Lung (tissue), 12 donors: ENCODE data around the gene SLC8A1. TPM values are rescaled to one million over a fixed set of nuclear protein-coding genes. Genes with fewer than 3 reads are reported as not detected.

Experiments used
- ATAC-seq: fragments of 200-7000 bp; cut with Tn5 transposase; one replicate; pipeline ENCODE4 v1.9.1; 2020; ENCODE audit warnings: moderate number of reproducible peaks; ENCODE audit not compliant: insufficient read depth, low FRiP score
- DNase-seq, 3 donors: peaks; one replicate each; pipeline ENCODE4 v3.0.0-alpha.2; 2013 to 2017
- H3K27ac ChIP-seq, 2 donors: one replicate each; pipeline ENCODE4 v1.5.1; 2013; ENCODE audit warnings: mild to moderate bottlenecking in 2 of 2, moderate library complexity in 2 of 2, control low read depth in 1 of 2, inconsistent platforms in 1 of 2, low read depth in 1 of 2, low read length in 1 of 2
- H3K27me3 ChIP-seq, 3 donors: one replicate each; pipeline ENCODE4 v1.5.1; 2013; ENCODE audit warnings: low read length in 2 of 3; ENCODE audit not compliant: control insufficient read depth in 3 of 3, insufficient read depth in 3 of 3
- H3K36me3 ChIP-seq, 4 donors: one replicate each; pipeline ENCODE4 v1.5.1; 2013; ENCODE audit warnings: low read length in 4 of 4, mild to moderate bottlenecking in 1 of 4, moderate library complexity in 1 of 4; ENCODE audit not compliant: control insufficient read depth in 4 of 4, insufficient read depth in 4 of 4
- H3K4me1 ChIP-seq, 5 donors: one replicate each; pipeline ENCODE4 v1.5.1; 2013; ENCODE audit warnings: low read length in 5 of 5, mild to moderate bottlenecking in 2 of 5, moderate library complexity in 1 of 5; ENCODE audit not compliant: control insufficient read depth in 5 of 5, insufficient read depth in 5 of 5
- H3K4me3 ChIP-seq: one replicate; pipeline ENCODE4 v1.5.1; 2013; ENCODE audit warnings: mild to moderate bottlenecking, control low read depth, moderate library complexity
- H3K9ac ChIP-seq, 2 donors: one replicate each; pipeline ENCODE4 v1.5.1; 2013; ENCODE audit warnings: low read length in 2 of 2, control low read depth in 1 of 2; ENCODE audit not compliant: insufficient read depth in 1 of 2
- H3K9me3 ChIP-seq, 4 donors: one replicate each; pipeline ENCODE4 v1.5.1; 2013; ENCODE audit warnings: low read length in 3 of 4, mild to moderate bottlenecking in 1 of 4, moderate library complexity in 1 of 4; ENCODE audit not compliant: control insufficient read depth in 4 of 4, insufficient read depth in 3 of 4
- CTCF ChIP-seq: IDR thresholded peaks from 2 replicates; pipeline ENCODE4 v1.5.1; 2012; ENCODE audit warnings: mild to moderate bottlenecking; ENCODE audit errors: control extremely low read depth, extremely low read depth
- whole genome bisulfite sequencing, 2 donors: extraction: QIAGEN DNeasy Blood & Tissue Kit; methylation state at CpG; one replicate each; pipeline ENCODE4 v1.1.7; 2013; 5-methylcytosine and 5-hydroxymethylcytosine counted together
- polyA plus RNA-seq, 2 donors: library from polyadenylated mRNA; stranded (reverse); fragments of 200-250 nt; gene quantifications; one replicate each; pipeline ENCODE4 v1.2.1, GENCODE V29; 2013
- total RNA-seq, 2 donors: library from RNA; depleted of rRNA in 1 of 2; stranded (reverse); fragments of >200 nt in 1 of 2; gene quantifications; one replicate each; pipeline ENCODE4 v1.2.1, GENCODE V29; 2014 to 2021
- donor health status: control.
- donor health status: control.
- donor health status: Bipolar disorder and iron deficiency.
- donor health status: healthy.
- donor health status: DM: yes; HTN: yes; CAD: no.

The SLC8A1 gene
- total and polyA plus RNA-seq, 4 donors, result 1.2 to 34.7 (median 18.4) TPM

GRCh38 chr2:40436093-40436475, 15.8 kb downstream of the SLC8A1 start:
- ATAC-seq, result no peak
- no peak overlapping the region for H3K9ac ChIP-seq
- H3K27ac ChIP-seq, result peak overlapping the region in 1 of 2 donors; percentile 53
- H3K27me3 ChIP-seq, result no peaks in the 10 kb centered on the region
- WGBS, 2 donors, result 79 to 95% methylated on average over 1 of the region's 1 CpG
- no peaks in the 10 kb centered on the region for H3K9me3 ChIP-seq
- H3K36me3 ChIP-seq, result no peaks in the 10 kb centered on the region
- H3K4me1 ChIP-seq, result peaks cover 0 to 45% (median 2%) of the 10 kb centered on the region in 5 donors
- no peak overlapping the region for H3K4me3 ChIP-seq
- no peak for DNase-seq
- no peak for TF ChIP-seq CTCF

DNA sequence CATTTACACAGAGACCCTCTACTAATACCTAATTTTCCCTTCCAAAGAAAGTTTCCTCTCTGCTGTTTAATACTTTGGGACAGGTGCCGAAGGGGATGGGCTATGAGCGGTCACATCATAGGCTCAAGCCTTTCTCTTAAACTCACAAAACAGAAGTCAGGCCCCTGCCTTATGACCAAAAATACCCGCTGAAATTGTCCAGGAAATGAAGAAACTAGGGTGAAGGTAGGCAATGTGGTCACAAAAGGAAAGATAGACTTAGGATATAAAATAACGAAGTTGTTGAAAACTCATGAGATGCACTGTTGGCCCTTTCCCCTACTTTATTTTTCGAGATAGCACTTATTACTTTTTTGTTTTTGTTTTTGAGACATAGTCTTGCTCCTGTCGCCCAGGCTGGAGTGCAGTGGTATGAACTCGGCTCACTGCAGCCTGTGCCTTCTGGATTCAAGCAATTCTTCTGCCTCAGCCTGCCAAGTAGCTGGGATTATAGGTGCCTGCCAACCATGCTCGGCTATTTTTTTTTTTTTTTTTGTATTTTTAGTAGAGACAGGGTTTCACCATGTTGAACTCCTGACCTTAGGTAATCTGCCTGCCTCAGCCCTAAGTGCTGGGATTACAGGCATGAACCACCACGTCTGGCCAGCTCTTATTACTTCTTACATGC, 16.3 kb downstream of the SLC8A1 start:
- peaks cover 0 to 42% (median 2%) of the 10 kb centered on the region in 5 donors for H3K4me1 ChIP-seq
- no peak for DNase-seq
- H3K4me3 ChIP-seq, result no peak overlapping the region
- 59 to 70% methylated on average over 9 of the region's 9 CpGs for WGBS, 2 donors
- no peaks in the 10 kb centered on the region for H3K36me3 ChIP-seq
- no peak for ATAC-seq
- H3K9me3 ChIP-seq, result no peaks in the 10 kb centered on the region
- no peak for TF ChIP-seq CTCF
- no peaks in the 10 kb centered on the region for H3K27me3 ChIP-seq
- H3K9ac ChIP-seq, result no peak overlapping the region
- peak overlapping the region in 1 of 2 donors; percentile 53 for H3K27ac ChIP-seq

- TF ChIP-seq CTCF, result no peak
- ATAC-seq, result peak; percentile 49
- Histone ChIP-seq H3K27me3 (no peaks in the 10 kb centered on the region), H3K4me3 (no peak overlapping the region), H3K4me1 (peaks cover 0 to 39% (median 2%) of the 10 kb centered on the region in 5 donors), H3K9ac (no peak overlapping the region), H3K27ac (peak overlapping the region; percentile 34 to 53), H3K36me3 (no peaks in the 10 kb centered on the region), H3K9me3 (no peaks in the 10 kb centered on the region)
- 76 to 83% methylated on average over 3 of the region's 3 CpGs for WGBS, 2 donors
- no peak for DNase-seq
Measured at GRCh38 chr2:40434731-40435271, 17.1 kb downstream of the SLC8A1 start.
